CD4-positive, alpha-beta T cell treated with Interleukin-1 beta for 1 hour (primary cell): Measurements from ENCODE around the gene TMEM181.

Source experiments
- DNase-seq, 2 donors: peaks; one replicate each; pipeline ENCODE4 v3.0.0-alpha.2; 2020 to 2022

TMEM181 gene

GRCh38 chr6:158565122-158565429, 5.2 kb downstream of the TMEM181 start:
- no peak for DNase-seq

DNA sequence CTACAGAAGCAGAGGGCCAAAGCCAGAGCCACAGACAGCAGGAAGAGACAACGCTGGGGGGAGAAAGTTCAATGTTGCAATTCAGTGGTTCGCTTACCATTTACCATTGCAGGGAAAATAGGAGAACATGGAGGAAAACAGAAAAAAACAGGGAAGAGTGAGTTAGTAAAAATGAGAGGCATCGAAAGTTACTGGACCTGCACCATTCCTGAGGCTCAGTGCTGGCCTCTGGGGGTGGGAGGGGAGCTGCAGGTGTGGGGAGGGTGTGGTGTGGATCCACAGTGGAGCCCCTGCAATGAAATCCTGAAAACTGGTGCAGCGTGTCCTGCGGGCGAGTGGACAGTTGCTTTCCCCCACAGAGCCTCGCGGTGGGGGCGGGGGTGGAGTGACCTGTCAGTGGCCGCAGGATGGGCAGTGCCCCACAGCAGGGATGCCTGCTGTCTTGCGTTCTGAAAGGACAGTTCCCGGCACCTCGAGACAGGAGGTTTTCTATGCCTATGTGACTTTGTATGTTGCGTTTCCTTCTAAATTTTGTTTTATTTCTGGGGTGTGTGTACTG, 5.7 kb downstream of the TMEM181 start:
- no peak for DNase-seq

DNA sequence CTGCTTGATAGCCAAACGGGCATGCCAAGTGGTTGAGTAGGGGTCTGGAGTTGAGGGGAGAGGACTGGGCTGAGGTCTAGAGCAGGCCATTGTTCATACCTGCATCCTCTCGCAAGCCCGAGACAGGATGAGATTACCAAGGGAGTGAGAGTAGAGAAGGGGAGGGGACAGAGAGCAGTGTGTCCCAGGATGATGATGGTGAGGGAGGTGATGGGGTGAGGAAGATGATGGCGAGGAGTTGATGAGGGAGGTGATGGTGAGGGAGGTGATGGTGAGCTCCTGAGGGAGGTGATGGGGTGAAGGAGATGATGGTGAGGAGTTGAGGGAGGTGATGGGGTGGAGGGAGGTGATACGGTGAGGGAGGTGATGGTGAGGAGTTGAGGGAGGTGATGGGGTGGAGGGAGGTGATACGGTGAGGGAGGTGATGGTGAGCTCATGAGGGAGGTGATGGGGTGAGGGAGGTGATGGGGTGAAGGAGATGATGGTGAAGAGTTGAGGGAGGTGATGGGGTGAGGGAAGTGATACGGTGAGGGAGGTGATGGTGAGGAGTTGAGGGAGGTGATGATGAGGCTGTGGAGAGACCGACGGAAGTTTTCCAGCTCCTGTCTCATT, 6.4 kb downstream of the TMEM181 start:
- DNase-seq: no peak

- DNase-seq: no peak
Observed at GRCh38 chr6:158567152-158567551, 7.3 kb downstream of the TMEM181 start.

DNA sequence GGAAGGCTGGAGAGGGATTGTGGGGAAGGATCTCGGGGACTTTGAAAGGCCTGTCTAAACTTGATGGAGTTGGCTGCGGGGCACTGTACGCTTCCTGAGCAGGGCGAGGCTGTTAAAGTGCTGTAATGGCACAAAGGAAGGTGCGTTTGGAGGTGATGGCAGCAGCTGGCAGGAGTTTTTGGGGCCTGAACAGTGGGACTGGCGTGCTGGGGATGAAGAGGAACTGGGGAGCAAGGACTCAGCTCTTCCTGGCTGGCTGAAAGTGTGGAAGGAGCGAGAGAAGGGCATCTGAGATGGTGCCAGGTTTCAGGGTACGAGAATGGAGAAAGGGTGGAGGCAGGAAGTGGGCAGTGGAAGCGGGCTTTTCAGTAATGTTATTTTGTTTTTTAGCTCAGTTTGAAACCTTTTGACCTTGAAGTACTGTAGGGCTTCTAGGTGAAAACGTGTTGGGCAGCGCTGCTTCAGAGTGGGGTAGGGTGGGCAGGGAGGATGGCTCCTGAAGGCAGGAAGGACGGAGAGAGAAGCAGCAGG, 8.0 kb downstream of the TMEM181 start:
- peak in 1 of 2 donors; percentile 16 for DNase-seq

DNA sequence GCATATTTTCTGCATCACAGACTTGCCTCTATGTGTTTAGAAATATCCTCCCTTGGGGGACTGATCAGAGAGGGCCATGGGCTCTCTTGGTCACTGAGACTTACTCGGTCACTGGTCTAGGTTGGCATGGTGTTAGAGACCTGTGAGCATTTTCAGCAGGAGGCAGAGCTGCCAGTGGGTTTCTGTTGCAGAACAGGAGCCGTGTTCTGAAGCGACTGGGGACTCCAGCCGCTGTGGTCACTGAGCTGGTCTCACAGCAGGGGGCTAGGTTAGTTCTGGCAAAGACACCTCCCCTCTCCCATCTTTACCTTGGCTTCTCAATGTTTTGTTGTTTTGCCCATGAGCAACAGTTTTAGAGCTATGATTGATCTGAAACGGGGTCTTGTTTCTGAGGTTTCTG, 8.7 kb downstream of the TMEM181 start:
- DNase-seq: no peak

DNA sequence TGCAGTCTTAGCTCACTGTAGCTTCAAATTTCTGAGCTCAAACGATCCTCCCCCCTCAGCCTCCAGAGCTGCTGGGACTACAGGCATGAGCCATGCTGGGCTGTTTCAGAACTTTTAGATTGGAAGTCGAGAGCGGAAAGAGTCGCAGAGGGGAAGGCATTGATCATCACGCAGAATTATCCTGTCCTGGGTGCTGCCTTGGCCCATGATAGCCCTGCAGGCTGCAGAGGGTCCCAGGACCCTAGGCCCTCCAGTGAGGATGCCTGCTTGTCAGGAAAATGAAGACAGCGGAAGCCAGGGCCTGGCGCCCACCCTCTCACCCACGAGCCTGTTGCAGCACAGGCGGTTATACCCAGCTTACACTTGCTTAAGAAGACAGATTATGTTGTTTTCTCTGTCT, 9.1 kb downstream of the TMEM181 start:
- DNase-seq: no peak

DNA sequence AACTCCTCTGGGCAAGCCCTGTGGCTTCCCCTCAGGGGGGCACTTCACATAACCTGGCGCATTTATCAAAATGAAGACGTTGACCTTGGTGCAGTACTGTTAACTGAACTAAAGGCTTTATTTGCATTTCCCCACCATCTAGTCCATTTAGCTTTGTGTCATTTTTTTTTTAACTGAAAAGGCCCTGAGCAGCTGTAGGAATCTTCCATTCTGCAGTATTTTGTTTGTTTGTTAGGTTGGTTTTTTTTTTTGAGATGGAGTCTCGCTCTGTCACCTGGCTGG, 10.7 kb downstream of the TMEM181 start:
- DNase-seq: no peak

GRCh38 chr6:158571826-158572652, 12.1 kb downstream of the TMEM181 start:
- peak in 1 of 2 donors; percentile 13 for DNase-seq

GRCh38 chr6:158572653-158573541, 13.0 kb downstream of the TMEM181 start:
- no peak for DNase-seq

- no peak for DNase-seq
Observed at GRCh38 chr6:158573542-158573931, 13.6 kb downstream of the TMEM181 start.

DNA sequence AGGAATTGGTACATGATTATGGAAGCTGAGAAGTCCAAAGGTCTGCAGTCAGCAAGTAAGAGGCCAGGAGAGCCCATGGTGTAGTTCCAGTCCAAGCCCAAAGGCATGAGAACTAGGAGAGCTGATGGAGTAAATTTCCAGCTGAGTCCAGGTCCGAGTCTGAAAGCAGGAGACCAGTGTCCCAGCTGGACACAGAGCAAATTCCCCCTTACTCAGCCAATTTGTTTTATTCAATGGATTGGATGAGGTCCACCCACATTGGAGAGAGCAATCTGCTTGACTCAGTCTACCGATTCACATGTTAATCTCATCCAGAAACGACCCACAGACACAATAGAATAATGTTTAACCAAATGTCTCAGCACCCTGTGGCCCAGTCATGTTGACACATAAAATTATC, 14.9 kb downstream of the TMEM181 start:
- DNase-seq: no peak

GRCh38 chr6:158575550-158575949, 15.7 kb downstream of the TMEM181 start:
- DNase-seq: no peak

DNA sequence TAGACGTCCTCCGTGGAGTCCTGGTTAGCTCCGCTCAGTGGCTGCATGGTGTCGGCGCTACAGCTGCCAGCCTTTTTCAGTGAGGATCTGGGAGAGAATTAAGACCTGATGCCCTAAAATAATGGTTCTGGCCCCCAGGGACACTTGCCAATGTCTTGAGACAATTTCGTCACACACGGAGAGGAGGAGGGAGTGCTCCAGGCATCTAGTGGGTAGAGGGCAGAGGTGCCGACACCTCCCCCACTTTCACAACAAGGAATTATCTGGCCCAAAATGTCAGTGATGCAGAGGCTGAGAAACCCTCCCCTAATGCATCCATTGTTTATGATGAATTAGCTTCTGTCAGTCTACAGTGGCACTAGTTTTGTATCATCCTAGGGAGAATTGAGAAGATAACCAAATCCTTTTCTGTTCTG, 24.4 kb downstream of the TMEM181 start:
- no peak for DNase-seq

- DNase-seq: no peak
Observed at GRCh38 chr6:158586652-158587051, 26.8 kb downstream of the TMEM181 start.

DNA sequence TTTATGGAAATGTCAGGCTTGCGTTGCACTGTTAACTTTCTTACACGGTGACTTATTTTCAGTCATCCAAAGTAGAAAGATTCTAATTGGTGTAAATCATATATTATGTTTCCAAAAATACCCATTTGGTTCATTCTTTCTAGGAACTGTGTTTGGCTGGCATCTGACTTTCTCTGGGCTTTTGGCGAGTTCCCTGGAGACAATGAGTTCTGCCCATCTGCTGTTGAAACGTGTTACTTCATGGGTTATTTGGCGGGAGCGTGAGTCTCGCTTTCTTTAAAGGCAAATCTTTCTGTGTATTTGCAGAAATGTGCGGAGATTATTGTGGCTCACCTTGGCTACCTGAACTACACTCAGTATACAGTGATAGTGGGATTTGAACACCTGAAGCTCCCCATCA, 29.5 kb downstream of the TMEM181 start:
- DNase-seq: no peak

GRCh38 chr6:158591134-158591809, 31.4 kb downstream of the TMEM181 start:
- DNase-seq: no peak

DNA sequence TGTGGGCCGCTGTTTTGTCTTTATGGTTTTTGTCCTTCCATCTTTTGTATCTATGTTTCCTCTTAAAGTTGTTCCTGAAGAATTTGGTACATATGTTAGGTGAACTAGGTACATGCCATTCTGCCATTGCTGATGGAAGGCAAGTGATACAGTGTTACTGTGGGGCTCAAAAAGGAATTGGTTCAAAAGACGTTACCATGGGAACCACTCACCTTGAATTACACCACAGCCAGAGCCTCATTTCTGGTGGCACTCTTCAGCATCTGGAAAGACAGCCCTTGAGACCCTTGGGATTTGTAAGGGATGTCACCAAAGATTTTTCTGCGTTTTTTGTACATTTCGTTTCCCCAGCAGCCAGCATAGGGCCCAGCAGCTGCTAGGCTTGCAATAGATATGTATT, 31.9 kb downstream of the TMEM181 start:
- DNase-seq: no peak

DNA sequence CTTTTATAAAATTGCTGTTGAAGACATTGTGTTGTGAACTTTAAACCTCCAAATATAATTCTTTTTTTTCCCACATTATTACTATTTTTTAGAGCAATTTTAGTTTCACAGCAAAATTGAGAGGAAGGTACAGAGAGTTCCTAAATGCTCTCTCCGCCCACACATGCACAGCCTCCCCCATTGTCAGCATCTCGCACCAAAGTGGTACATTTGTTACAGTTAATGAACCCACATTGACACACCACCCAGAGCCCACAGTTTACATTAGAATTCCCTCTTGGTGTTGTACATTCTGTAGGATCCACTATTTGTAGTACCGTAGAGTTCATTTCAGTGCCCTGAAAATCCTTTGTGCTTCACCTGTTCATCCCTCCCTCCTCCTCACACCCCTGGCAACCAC, 33.8 kb downstream of the TMEM181 start:
- DNase-seq: no peak

DNA sequence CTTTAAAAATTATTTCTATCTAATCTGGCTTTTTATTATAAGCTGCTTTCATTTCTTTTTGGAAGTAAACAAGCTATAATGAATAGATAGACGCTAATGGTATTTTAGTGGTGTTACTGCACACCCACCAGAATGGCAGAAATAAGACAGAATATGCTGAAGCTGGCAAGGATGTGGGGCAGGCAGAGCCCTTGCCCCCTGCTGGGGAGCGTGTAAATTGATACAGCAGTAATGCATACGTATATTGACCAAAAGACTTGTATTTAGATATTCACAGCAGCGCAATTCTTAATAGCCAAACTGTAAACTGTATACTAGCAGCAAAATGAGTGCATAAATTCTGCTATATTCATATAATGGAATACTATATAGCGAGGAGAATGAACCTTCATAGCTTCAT, 35.3 kb downstream of the TMEM181 start:
- DNase-seq: peak; percentile 19 to 26

- DNase-seq: no peak
Observed at GRCh38 chr6:158596861-158597260, 37.0 kb downstream of the TMEM181 start.

GRCh38 chr6:158597565-158597964, 37.7 kb downstream of the TMEM181 start:
- DNase-seq: no peak

GRCh38 chr6:158599635-158600034, 39.7 kb downstream of the TMEM181 start:
- DNase-seq: no peak
